HUES48 (cell line): ENCODE results near the gene CRYBG3.

Experiments
- H3K27ac ChIP-seq: one replicate; pipeline ENCODE4 v1.7.0; 2013; ENCODE audit warnings: low read depth, low read length, inconsistent platforms
- H3K27me3 ChIP-seq: 2 replicates; pipeline ENCODE4 v1.6.1; 2013; ENCODE audit warnings: mild to moderate bottlenecking, low read length; ENCODE audit not compliant: control insufficient read depth, insufficient read depth
- H3K36me3 ChIP-seq: 2 replicates; pipeline ENCODE4 v1.6.1; 2013; ENCODE audit warnings: low read length; ENCODE audit not compliant: control insufficient read depth, insufficient read depth
- H3K4me1 ChIP-seq: 2 replicates; pipeline ENCODE4 v1.6.1; 2013; ENCODE audit warnings: mild to moderate bottlenecking, low read length; ENCODE audit not compliant: control insufficient read depth, insufficient read depth
- H3K4me3 ChIP-seq: 2 replicates; pipeline ENCODE4 v1.5.1; 2013; ENCODE audit warnings: mild to moderate bottlenecking, low read depth, low read length
- H3K9ac ChIP-seq: 2 replicates; pipeline ENCODE4 v1.6.1; 2013; ENCODE audit warnings: mild to moderate bottlenecking, low read depth, low read length, moderate library complexity
- H3K9me3 ChIP-seq: 2 replicates; pipeline ENCODE4 v1.6.1; 2013; ENCODE audit warnings: low read length; ENCODE audit not compliant: control insufficient read depth, insufficient read depth

Gene CRYBG3

DNA sequence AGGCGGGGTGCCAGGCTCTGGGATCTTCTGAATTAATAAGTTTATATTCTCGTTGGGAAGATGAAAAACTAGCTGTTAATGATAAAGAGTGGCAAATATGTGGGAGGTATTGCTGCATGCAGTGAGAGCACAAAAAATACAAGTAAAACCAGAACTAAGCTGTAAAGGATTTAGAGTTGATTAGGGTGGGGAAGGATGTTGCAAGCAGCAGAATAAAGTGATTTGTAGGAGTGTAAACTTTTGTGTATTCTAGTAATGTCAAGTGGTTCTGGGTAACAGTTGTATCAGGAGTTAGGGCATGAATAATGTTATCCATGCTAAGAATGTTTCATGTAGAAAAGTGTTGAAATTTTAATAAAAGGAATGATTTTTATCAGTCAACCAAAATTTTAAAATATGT lies 18.1 kb downstream of the CRYBG3 start:
- Histone ChIP-seq H3K36me3 (no peaks in the 10 kb centered on the region), H3K4me1 (peaks cover 8% of the 10 kb centered on the region), H3K4me3 (no peak overlapping the region), H3K9me3 (no peaks in the 10 kb centered on the region), H3K9ac (no peak overlapping the region), H3K27me3 (no peaks in the 10 kb centered on the region), H3K27ac (no peak overlapping the region)

DNA sequence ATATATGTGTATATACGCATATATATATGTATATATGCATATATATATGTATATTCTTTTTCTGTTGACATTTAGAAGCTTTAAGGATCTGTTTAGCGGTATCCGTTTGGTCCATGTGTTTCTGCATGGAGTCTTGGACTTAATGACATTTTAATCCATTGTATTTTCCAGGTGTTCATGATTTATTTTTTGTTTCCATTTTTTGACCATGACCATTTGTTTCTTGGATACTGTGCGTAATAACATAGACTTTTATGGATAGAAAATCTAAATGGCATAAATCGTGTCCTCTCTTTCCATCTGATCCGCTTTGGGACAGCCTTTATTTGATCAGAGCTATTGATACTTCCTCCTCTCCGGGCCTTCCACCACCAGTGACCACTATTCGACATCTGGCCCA lies 19.5 kb downstream of the CRYBG3 start:
- H3K9me3 ChIP-seq: no peaks in the 10 kb centered on the region
- no peak overlapping the region for H3K27ac ChIP-seq
- no peak overlapping the region for H3K4me3 ChIP-seq
- H3K4me1 ChIP-seq: peaks cover 8% of the 10 kb centered on the region
- H3K9ac ChIP-seq: no peak overlapping the region
- no peaks in the 10 kb centered on the region for H3K27me3 ChIP-seq
- no peaks in the 10 kb centered on the region for H3K36me3 ChIP-seq

DNA sequence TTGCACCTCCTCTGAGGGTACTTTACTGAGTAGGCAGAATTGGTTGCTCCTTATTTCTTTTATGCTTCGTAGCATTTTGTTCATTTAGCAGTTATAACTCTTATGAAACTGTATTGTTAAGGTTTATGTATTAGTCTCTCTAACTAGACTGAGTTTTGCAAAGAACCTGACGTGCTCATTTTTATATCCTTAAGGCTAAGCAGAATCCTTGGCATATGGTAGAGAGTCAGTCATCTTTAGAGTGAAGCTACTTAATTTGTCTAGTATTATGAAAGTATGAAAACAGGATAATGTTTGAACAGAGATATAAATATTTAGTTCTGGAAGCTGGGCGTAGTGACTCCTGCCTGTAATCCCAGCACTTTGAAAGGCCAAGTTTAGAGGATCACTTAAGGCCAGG lies 20.1 kb downstream of the CRYBG3 start:
- H3K4me3 ChIP-seq: no peak overlapping the region
- H3K4me1 ChIP-seq: peaks cover 8% of the 10 kb centered on the region
- H3K9me3 ChIP-seq: no peaks in the 10 kb centered on the region
- no peak overlapping the region for H3K27ac ChIP-seq
- H3K9ac ChIP-seq: no peak overlapping the region
- H3K27me3 ChIP-seq: no peaks in the 10 kb centered on the region
- H3K36me3 ChIP-seq: no peaks in the 10 kb centered on the region

DNA sequence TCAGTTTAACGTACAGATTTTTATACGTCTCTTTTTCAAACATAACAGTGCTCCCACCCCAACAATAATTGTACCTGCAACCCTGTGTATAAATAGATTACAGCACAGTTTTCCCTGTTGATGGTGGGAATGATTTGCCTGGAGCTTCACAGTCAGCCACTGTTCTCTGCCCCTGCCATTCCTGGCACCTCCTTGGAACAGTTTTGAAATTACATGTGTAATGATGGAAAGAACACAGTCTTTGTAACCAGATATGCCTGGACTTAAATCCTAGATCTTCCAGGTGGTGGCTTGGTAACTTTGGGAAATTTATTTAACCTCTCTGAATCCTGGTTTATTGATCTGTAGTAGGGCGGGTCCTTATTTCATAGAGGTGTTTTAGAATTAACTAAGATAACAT lies 27.0 kb downstream of the CRYBG3 start:
- H3K4me1 ChIP-seq: peaks cover 8% of the 10 kb centered on the region
- no peaks in the 10 kb centered on the region for H3K27me3 ChIP-seq
- no peak overlapping the region for H3K9ac ChIP-seq
- no peak overlapping the region for H3K4me3 ChIP-seq
- H3K9me3 ChIP-seq: no peaks in the 10 kb centered on the region
- H3K27ac ChIP-seq: no peak overlapping the region
- H3K36me3 ChIP-seq: no peaks in the 10 kb centered on the region

DNA sequence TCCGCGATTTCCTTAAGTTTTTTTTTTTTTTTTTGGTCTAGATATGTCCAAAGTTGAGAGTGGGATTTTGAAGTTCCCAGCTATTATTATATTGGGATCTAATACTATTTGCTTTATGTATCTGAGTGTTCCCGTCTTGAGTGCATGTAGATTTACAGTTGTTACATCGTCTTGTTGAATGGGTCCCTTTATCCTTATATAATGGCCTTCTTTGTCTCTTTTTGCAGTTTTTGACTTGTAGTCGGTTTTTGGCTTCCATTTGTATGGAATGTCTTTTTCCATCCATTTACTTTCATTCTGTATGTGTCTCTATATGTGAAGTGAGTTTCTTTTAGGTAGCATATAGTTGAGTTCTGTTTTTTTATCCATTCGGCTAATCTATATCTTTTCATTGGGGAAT lies 35.6 kb downstream of the CRYBG3 start:
- Histone ChIP-seq H3K27me3 (no peaks in the 10 kb centered on the region), H3K27ac (no peak overlapping the region), H3K9me3 (no peaks in the 10 kb centered on the region), H3K4me1 (0 out of 2 replicates have a peak, but pooled peaks cover 7% of the 10 kb centered on the region), H3K9ac (no peak overlapping the region), H3K36me3 (no peaks in the 10 kb centered on the region), H3K4me3 (no peak overlapping the region)

DNA sequence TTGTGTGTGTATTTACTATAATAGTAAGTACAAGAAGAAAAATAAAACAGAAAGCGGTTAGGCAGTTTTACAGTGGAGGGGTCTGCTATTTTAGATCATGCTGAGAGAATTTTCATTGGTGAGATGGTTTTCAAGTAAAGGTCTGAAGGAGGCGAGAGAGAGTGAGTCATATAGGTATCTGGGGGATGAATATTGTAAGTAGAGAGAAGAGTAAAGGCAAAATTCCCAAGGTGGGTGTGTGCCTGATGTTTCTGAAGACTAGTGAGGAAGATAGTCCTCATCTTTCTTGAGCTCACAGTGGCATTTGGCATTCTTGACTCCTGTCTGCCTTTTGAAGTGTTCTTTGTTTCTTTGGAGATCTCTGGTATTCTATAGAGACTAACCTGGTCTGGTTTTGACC lies 38.6 kb downstream of the CRYBG3 start:
- no peaks in the 10 kb centered on the region for H3K9me3 ChIP-seq
- no peak overlapping the region for H3K27ac ChIP-seq
- no peak overlapping the region for H3K4me3 ChIP-seq
- no peak overlapping the region for H3K9ac ChIP-seq
- no peaks in the 10 kb centered on the region for H3K27me3 ChIP-seq
- no peaks in the 10 kb centered on the region for H3K36me3 ChIP-seq
- H3K4me1 ChIP-seq: 0 out of 2 replicates have a peak, but pooled peaks cover 9% of the 10 kb centered on the region

DNA sequence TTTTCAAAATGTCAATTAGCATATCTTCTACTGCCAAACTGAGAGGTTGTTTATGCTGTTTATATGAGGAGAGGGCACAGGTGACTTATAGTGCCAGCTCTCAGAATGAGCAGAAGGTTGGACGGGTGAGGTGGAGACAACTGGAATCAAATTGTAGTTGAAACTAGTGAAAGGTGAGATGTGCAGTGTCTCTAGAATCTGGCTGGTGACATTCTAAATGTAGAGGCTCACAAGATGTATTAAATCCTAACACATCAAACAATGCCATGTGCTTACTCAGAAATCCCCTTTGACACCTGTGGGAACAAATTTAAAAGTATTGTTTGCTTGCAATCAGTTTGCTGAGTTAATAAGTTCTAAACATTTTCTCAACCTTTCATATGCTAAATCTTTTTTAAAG lies 40.8 kb downstream of the CRYBG3 start:
- H3K9ac ChIP-seq: no peak overlapping the region
- 0 out of 2 replicates have a peak, but pooled peaks cover 3% of the 10 kb centered on the region for H3K4me1 ChIP-seq
- no peak overlapping the region for H3K4me3 ChIP-seq
- H3K27ac ChIP-seq: no peak overlapping the region
- H3K36me3 ChIP-seq: no peaks in the 10 kb centered on the region
- no peaks in the 10 kb centered on the region for H3K9me3 ChIP-seq
- no peaks in the 10 kb centered on the region for H3K27me3 ChIP-seq

DNA sequence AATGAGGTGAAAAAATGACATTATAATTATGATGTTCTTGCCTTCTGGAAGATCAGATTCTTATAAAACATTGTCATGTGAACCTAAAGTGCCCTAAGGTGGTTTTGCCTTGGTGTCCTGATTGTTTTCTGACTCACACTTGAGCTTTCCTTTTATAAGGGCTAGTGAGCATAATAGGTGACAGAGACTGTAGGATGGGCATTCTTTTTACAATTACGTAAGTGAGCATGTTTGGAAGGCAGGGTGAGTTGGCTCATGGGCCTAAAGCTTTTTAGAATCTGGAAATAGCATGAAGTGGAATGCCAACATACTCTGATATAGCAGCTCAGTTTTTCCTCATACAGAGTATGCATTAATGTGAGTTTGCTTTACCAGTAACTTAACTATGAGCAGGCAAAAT lies 41.2 kb downstream of the CRYBG3 start:
- no peak overlapping the region for H3K27ac ChIP-seq
- no peaks in the 10 kb centered on the region for H3K27me3 ChIP-seq
- no peak overlapping the region for H3K9ac ChIP-seq
- no peaks in the 10 kb centered on the region for H3K36me3 ChIP-seq
- H3K4me1 ChIP-seq: 0 out of 2 replicates have a peak, but pooled peaks cover 3% of the 10 kb centered on the region
- H3K4me3 ChIP-seq: no peak overlapping the region
- no peaks in the 10 kb centered on the region for H3K9me3 ChIP-seq

DNA sequence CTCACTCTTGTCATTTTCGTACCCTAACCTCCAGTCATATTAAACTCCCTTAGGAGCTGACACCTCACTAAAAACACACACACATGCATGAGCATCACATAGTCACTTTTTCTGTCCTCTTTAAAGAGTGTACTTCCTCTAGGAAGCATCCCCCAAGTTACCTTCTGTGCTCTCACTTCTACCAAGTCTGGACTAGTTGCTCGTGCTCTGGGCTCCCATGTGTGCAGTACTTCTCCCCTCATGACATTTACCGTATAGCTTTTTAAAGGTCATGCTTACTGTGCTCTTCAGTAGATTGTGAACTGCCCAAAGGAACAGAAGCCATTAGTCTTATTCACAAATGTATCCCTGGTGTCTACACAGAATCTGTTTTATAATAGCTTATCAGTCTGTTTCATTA lies 42.0 kb downstream of the CRYBG3 start:
- no peaks in the 10 kb centered on the region for H3K27me3 ChIP-seq
- no peak overlapping the region for H3K4me3 ChIP-seq
- H3K36me3 ChIP-seq: no peaks in the 10 kb centered on the region
- H3K9me3 ChIP-seq: no peaks in the 10 kb centered on the region
- no peak overlapping the region for H3K9ac ChIP-seq
- no peak overlapping the region for H3K27ac ChIP-seq
- 0 out of 2 replicates have a peak, but pooled peaks cover 3% of the 10 kb centered on the region for H3K4me1 ChIP-seq

DNA sequence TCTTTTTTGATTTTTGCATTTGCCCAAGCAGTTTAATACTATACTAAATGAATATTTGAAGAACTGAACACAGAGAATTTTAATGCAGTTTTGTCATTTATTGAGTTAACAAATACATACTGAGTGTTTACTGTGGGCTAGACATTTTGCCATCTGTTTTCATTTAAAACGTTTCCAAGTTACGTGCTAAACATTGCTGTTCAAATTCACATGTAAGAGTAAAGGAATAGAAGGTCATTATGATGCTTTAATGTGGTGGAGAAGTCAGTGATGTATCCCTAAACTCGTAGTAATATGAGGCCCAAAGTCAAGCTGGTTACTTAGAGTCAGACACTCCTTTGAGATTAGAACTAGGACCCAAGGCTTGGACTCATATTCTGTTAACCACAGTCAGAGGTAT lies 49.4 kb downstream of the CRYBG3 start:
- no peaks in the 10 kb centered on the region for H3K9me3 ChIP-seq
- no peaks in the 10 kb centered on the region for H3K36me3 ChIP-seq
- no peaks in the 10 kb centered on the region for H3K4me1 ChIP-seq
- no peaks in the 10 kb centered on the region for H3K27me3 ChIP-seq
- no peak overlapping the region for H3K4me3 ChIP-seq
- H3K27ac ChIP-seq: no peak overlapping the region
- no peak overlapping the region for H3K9ac ChIP-seq

DNA sequence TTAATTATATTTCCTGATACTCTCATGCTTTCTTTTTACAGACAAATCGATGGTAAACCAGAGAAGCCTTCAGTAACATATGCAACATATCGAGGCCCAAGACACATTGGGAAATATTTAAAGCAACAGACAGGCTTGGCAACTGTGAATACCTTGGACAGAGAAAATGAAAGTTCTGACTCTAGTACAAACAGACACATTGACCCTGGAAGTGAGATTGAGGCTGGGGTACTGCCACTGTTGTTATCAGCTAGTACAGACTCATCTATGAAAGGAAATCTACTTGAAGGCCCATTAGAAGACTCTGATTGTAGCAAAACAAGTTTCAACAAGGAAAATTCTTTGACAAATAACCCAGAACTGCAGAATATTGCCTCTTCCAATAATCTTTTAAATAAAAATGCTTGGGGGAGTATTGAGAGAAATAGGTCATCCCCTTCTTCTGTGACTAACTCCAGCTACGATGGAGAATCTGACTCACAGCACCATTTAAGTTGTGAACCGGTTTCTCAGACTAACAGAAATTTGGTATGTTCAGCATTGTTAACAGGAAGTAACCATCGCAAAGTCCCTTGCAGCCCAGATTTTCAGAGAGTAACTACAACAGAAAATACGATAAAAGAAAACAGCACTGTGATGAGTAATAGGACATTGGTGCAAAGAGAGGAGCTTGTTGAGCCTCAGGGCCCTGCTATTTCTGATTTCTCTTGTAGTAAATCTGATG lies 50.2 kb downstream of the CRYBG3 start:
- H3K4me1 ChIP-seq: no peaks in the 10 kb centered on the region
- H3K27me3 ChIP-seq: no peaks in the 10 kb centered on the region
- H3K9me3 ChIP-seq: no peaks in the 10 kb centered on the region
- H3K36me3 ChIP-seq: no peaks in the 10 kb centered on the region
- no peak overlapping the region for H3K27ac ChIP-seq
- no peak overlapping the region for H3K9ac ChIP-seq
- no peak overlapping the region for H3K4me3 ChIP-seq
